Natural killer cell treated with Interleukin-12 subunit alpha and Interleukin-12 subunit beta and Interleukin-15 and Interleukin-18, amount 100 ng/mL, for 72 hours (primary cell): ENCODE results near the gene CDKN1A. TPM values are rescaled to one million over a fixed set of nuclear protein-coding genes. Genes with fewer than 3 reads are reported as not detected.
A peak's percentile ranks its signal among the peaks of the same experiment; 100 is the strongest.

Source experiments
- ATAC-seq, 2 donors: fragments of 150-1000 bp; cut with Tn5 transposase in 1 of 2; sonication (Bioruptor Pico), chemical (Tn5 transposase) in 1 of 2; 2 replicates each; pipeline ENCODE4 v1.10.0; 2021
- DNase-seq: peaks from one replicate; pipeline ENCODE4 v3.0.0; 2022; ENCODE audit warnings: low spot score
- H3K27ac Mint-ChIP-seq, 2 donors: 1 replicate in 1 of 2; 2 replicates in 1 of 2; pipeline ENCODE4 v1.8.0; 2022; ENCODE audit warnings: mixed read lengths in 2 of 2, mild to moderate bottlenecking in 1 of 2, moderate library complexity in 1 of 2
- H3K27me3 Mint-ChIP-seq, 2 donors: 1 replicate in 1 of 2; 2 replicates in 1 of 2; pipeline ENCODE4 v1.8.0; 2022; ENCODE audit warnings: mixed read lengths in 2 of 2
- H3K36me3 Mint-ChIP-seq: one replicate; pipeline ENCODE4 v1.8.0; 2022; ENCODE audit warnings: mixed read lengths
- H3K4me1 Mint-ChIP-seq, 2 donors: 1 replicate in 1 of 2; 2 replicates in 1 of 2; pipeline ENCODE4 v1.8.0; 2022; ENCODE audit warnings: low read depth in 2 of 2, mixed read lengths in 2 of 2, mild to moderate bottlenecking in 1 of 2
- H3K4me3 Mint-ChIP-seq: one replicate; pipeline ENCODE4 v1.8.0; 2022; ENCODE audit warnings: mixed read lengths
- H3K9me3 Mint-ChIP-seq: 2 replicates; pipeline ENCODE4 v1.8.0; 2022; ENCODE audit warnings: mixed read lengths
- total RNA-seq, 2 donors: library from RNA; stranded (reverse); gene quantifications; one replicate each; pipeline ENCODE4 v1.2.3, GENCODE V29; 2022

The CDKN1A gene
- total RNA-seq, 2 donors from 2014 or later, result 176 to 617 TPM

DNA sequence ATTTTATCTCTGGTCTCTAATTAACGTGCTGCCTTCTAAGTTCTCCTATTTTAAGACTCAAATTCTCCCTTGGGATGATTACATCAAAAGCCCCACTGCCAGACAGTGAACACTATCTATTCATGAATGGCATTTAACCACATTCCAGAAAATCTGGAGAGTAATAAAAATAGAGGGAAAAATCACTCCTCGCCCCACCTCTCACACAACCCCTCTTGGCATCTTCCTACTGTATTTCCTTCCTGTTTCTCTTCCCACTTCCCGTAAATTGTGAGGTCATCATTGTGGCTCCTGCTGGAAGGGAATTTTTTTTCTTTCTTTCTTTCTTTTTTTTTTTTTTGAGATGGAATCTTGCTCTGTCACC, 50.6 kb downstream of the CDKN1A start:
- no peaks in the 10 kb centered on the region for H3K9me3 Mint-ChIP-seq
- ATAC-seq (no peak), DNase-seq (no peak)
- H3K27me3 Mint-ChIP-seq, result no peaks in the 10 kb centered on the region
- H3K4me1 Mint-ChIP-seq, result peaks cover 74 to 81% of the 10 kb centered on the region in 2 donors
- no peak overlapping the region for H3K4me3 Mint-ChIP-seq
- peak overlapping the region; percentile 92 to 96 for H3K27ac Mint-ChIP-seq
- peaks cover 5% of the 10 kb centered on the region for H3K36me3 Mint-ChIP-seq

DNA sequence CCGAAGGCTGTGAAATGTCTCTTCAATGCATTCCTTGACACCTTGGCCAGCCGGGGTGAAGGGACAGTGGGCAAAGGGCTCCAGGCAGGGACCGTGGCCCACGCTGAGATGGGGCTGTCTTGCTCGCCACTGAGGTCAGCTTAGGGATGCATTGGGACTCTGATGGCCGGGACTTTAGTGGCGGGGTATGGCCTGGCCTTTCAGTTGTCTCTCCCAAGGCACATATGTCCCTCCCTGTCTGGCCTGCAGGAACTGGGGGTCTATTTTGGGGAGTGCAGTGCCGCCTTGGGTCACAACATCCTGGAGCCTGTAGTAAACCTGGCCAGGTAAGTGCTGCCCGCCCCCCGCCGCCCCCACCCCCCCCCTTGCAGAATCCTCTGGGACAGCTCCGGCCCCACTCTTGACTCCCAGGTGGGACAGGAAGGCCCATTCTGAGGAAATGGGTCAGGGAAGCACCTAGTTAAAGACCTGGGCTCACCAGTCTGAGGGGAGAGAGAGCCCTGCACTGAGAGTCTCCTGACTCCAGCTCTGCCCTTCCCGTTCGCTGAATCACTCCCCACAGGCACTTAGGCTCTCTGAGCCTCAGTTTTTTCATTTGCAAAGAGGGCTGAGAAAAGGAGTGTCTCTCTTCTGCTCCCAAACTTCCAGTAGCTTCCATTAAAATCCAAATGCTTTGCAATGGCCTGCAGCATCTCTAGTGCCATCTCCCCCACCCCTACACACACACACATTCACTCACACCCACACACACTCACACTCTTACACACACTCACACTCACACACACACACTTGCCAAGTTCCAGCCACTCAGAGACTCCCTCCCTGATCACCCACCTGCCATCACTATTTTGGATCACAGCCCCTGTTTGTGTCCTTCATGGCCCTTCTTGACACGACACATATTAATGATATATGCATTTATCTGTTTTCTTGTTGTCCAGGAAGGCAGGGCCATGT, 52.2 kb downstream of the CDKN1A start:
- H3K4me3 Mint-ChIP-seq, result peak overlapping the region; percentile 10
- H3K27ac Mint-ChIP-seq, result peak overlapping the region; percentile 96 to 100
- no peak for ATAC-seq

DNA sequence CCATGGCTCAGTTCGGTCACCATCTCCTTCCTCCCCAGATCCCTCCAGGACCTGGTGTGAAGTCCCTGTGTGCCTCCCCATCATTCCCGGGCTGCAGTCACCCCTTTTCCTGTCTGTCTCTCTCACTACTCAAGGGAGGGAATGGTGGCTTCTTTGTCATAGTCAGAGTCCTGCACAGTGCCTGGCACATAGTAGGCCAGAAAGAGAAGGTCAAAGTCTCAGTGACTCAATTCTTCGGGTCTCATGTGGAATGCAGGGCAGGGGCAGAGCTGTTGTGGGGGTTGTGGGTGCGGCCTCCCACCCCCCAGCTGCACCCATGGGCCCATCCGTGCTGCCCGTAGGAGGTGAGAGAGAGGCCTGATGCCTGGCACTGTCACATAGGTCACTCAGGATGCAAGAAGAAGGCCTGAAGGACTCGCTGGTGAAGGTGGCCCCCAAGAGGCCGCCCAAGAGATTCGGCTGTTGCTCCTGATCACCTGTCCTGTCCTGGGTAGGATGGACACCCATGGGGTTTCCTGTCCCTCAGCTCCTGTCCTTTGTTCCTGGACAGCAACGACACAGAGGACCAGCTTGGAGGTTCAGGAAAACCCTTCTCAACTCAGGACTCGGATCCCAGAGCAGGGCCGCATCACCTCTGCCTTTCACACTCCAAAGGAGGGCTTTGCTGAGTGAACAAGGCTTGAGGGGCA, 53.3 kb downstream of the CDKN1A start:
- no peaks in the 10 kb centered on the region for H3K27me3 Mint-ChIP-seq
- peak overlapping the region; percentile 96 to 100 for H3K27ac Mint-ChIP-seq
- DNase-seq (no peak), ATAC-seq (no peak)
- H3K4me1 Mint-ChIP-seq, result peaks cover 68 to 69% of the 10 kb centered on the region in 2 donors
- peak overlapping the region; percentile 49 for H3K4me3 Mint-ChIP-seq
- peaks cover 5% of the 10 kb centered on the region for H3K36me3 Mint-ChIP-seq
- H3K9me3 Mint-ChIP-seq, result no peaks in the 10 kb centered on the region

More for the DNA sequence above, 52.2 kb downstream of the CDKN1A start:
- H3K27me3 Mint-ChIP-seq, result no peaks in the 10 kb centered on the region
- no peaks in the 10 kb centered on the region for H3K9me3 Mint-ChIP-seq
- H3K4me1 Mint-ChIP-seq, result peaks cover 70 to 78% of the 10 kb centered on the region in 2 donors
- peaks cover 5% of the 10 kb centered on the region for H3K36me3 Mint-ChIP-seq
- DNase-seq, result no peak

DNA sequence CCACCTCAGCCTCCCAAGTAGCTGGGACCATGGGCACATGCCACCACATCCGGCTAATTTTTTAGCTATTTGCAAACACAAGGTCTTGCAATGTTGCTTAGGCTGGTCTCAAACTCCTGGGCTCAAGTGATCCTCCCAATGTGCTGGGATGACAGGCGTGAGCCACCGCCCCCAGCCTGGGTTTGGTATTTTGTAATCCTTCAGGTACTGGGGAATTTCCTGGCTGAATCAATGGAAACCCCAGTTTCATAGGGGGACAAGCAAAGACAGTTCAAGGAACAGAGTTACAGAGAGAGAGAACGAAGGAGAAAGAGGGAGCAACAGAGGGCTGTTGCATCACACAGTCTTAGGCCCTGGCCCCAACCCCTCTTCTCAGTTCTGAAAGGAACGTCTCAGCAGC, 54.8 kb downstream of the CDKN1A start:
- DNase-seq (peak; percentile 74), ATAC-seq (no peak)
- Mint-ChIP-seq H3K4me1 (peaks cover 57 to 63% of the 10 kb centered on the region in 2 donors), H3K27ac (peak overlapping the region; percentile 96 to 100), H3K27me3 (no peaks in the 10 kb centered on the region), H3K36me3 (no peaks in the 10 kb centered on the region), H3K4me3 (peak overlapping the region; percentile 61), H3K9me3 (no peaks in the 10 kb centered on the region)

DNA sequence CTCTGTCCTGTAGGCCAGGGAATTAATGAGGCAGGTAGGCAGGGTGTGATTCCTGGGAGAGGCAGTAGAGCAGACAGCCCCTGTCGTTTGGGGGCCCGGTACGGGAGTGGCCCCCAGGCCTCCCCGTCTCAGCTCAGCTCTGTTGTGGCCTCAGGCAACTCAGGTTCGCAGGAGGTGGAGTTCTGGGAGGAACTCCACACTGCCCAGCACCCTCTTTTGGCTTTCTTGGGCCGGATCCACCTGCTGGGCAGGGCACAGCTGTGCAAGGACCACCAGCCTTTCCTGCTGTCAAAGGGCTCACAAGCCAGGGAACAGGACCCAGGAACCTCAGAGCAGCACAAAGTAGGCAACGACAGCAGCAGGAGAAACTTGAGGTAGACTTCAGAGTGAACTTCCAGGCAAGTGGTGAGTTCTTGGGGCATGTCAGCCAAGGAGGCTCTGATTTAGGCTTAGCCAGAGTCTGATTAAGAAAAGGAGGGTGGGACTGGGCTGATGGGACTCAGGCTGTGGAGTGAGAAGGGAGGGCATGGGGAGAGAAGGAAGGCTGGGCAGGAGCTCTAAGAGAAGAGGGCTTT, 56.1 kb downstream of the CDKN1A start:
- peak overlapping the region; percentile 71 for H3K4me3 Mint-ChIP-seq

DNA sequence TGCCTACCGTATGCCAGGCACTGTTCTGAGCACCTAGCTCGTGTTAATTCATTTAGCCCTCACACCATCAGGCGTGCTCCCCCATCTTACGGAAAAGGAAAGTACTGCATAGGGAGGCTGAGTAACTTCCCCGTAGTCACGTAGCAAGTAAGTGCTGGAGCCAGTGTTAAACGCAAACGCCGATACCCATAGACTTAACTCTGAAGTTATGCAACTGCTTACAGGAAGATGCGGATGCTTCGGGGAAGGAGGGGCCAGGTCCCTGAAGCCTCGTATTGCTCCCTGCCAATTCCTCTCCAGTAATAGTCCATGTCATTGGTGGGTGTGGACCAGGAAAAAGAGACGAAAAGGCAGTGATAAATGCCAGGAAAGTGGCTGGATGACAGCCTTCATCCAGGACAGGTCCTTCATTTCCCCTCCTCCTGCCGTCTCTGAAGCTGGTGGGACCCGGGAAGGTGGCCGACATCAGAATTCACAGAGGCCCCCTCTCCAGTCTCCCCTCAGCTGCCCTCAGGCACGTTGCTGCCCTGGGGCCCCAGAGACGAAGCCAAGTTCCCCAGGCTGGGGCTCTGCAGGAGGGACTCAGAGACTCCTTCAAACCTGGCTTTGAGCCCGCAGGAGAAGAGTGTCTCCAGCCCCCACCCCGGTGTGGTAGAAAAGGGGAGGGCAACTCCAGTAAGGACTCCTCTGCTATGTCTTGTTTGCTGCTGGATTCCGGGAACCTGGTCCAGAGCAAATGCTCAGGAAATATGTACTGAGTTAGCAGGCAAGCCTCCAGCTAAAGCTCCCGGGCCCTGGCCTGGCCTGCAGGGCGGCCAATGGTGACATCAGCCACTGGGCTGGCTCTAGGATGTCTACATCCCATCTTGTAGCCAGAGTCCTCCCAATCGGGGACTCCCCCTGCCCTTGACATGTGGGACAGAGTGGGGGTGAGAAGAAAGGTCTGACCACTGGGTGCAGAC, 56.9 kb downstream of the CDKN1A start:
- Mint-ChIP-seq H3K27ac (peak overlapping the region; percentile 96 to 100), H3K36me3 (no peaks in the 10 kb centered on the region), H3K27me3 (no peaks in the 10 kb centered on the region), H3K4me1 (peaks cover 48 to 63% of the 10 kb centered on the region in 2 donors), H3K4me3 (peak overlapping the region; percentile 71), H3K9me3 (no peaks in the 10 kb centered on the region)
- peak; percentile 96 for DNase-seq
- ATAC-seq, result peak; percentile 95

More for the DNA sequence above, 56.1 kb downstream of the CDKN1A start:
- peak overlapping the region; percentile 96 to 100 for H3K27ac Mint-ChIP-seq
- no peaks in the 10 kb centered on the region for H3K9me3 Mint-ChIP-seq
- DNase-seq (no peak), ATAC-seq (peak in 1 of 2 donors; percentile 0)
- H3K4me1 Mint-ChIP-seq, result peaks cover 46 to 60% of the 10 kb centered on the region in 2 donors
- H3K36me3 Mint-ChIP-seq, result no peaks in the 10 kb centered on the region
- no peaks in the 10 kb centered on the region for H3K27me3 Mint-ChIP-seq

Other genes with a start within 250 kb of the CDKN1A start
- under 1 TPM; 0.20 to 0.31 TPM for gene PXT1, start 235.9 kb upstream of the CDKN1A start, total RNA-seq
- gene KCTD20, start 235.7 kb upstream of the CDKN1A start, total RNA-seq, result 10 to 100 TPM; 61.4 to 62.4 TPM
- 10 to 100 TPM; 26.4 to 32.5 TPM for gene STK38, start 131.2 kb upstream of the CDKN1A start, total RNA-seq
- gene SRSF3, start 84.4 kb upstream of the CDKN1A start, total RNA-seq, result 100 to 1,000 TPM; 455 to 498 TPM
- gene RAB44, start 19.1 kb downstream of the CDKN1A start, total RNA-seq, result 1 to 10 TPM; 4.1 to 7.9 TPM
- gene CPNE5, start 160.7 kb downstream of the CDKN1A start, total RNA-seq, result 1 to 10 TPM; 2.9 to 4.0 TPM
- gene PPIL1, start 196.1 kb downstream of the CDKN1A start, total RNA-seq, result 10 to 100 TPM; 30.3 to 40.8 TPM
- gene C6orf89, start 207.2 kb downstream of the CDKN1A start, total RNA-seq, result 10 to 100 TPM; 40.4 to 44.4 TPM